SH-SY5Y (cell line): ENCODE data around the gene LYVE1.

Source experiments
- GATA2 ChIP-seq: IDR thresholded peaks from 2 replicates; pipeline ENCODE4 v1.6.1; 2011; ENCODE audit warnings: mild to moderate bottlenecking, low read depth, low read length
- GATA3 ChIP-seq: IDR thresholded peaks from 2 replicates; pipeline ENCODE4 v1.6.1; 2011; ENCODE audit warnings: low read depth, mild to moderate bottlenecking, low read length, moderate library complexity

Gene LYVE1

GRCh38 chr11:10568486-10568941 lies at the start of gene LYVE1:
LYVE1 (minus strand) TSS chr11:10568665; CDS start chr11:10568532, 133 bp downstream.
- no peak for TF ChIP-seq GATA3
- TF ChIP-seq GATA2: no peak

- TF ChIP-seq GATA3 (no peak), GATA2 (no peak)
Measured at GRCh38 chr11:10617551-10617950, 49.1 kb upstream of the LYVE1 start.

- no peak for TF ChIP-seq GATA3
Measured at GRCh38 chr11:10611979-10612862, 43.8 kb upstream of the LYVE1 start.

- no peak for TF ChIP-seq GATA3
- TF ChIP-seq GATA2: no peak
Measured at GRCh38 chr11:10609636-10610035, 41.2 kb upstream of the LYVE1 start.

GRCh38 chr11:10608584-10608983 lies 40.1 kb upstream of the LYVE1 start:
- no peak for TF ChIP-seq GATA3
- TF ChIP-seq GATA2: no peak

GRCh38 chr11:10607462-10608132 lies 39.1 kb upstream of the LYVE1 start:
- no peak for TF ChIP-seq GATA3
- TF ChIP-seq GATA2: no peak

- TF ChIP-seq GATA2 (no peak), GATA3 (no peak)
Measured at GRCh38 chr11:10606536-10607208, 38.2 kb upstream of the LYVE1 start.

GRCh38 chr11:10605941-10606381 lies 37.5 kb upstream of the LYVE1 start:
- TF ChIP-seq GATA3: no peak
- TF ChIP-seq GATA2: no peak

- TF ChIP-seq GATA2 (no peak), GATA3 (no peak)
Measured at GRCh38 chr11:10604798-10605197, 36.3 kb upstream of the LYVE1 start.

GRCh38 chr11:10604340-10604748 lies 35.9 kb upstream of the LYVE1 start:
- TF ChIP-seq GATA2 (no peak), GATA3 (no peak)

- TF ChIP-seq GATA3 (no peak), GATA2 (no peak)
Measured at GRCh38 chr11:10603721-10604297, 35.3 kb upstream of the LYVE1 start.

- TF ChIP-seq GATA3 (no peak), GATA2 (no peak)
Measured at GRCh38 chr11:10602945-10603344, 34.5 kb upstream of the LYVE1 start.

GRCh38 chr11:10602366-10602765 lies 33.9 kb upstream of the LYVE1 start:
- TF ChIP-seq GATA2 (no peak), GATA3 (no peak)

GRCh38 chr11:10601837-10602236 lies 33.4 kb upstream of the LYVE1 start:
- TF ChIP-seq GATA3 (no peak), GATA2 (no peak)
